ENCODE results near the gene RAB20. TPM values are rescaled to one million over a fixed set of nuclear protein-coding genes. Genes with fewer than 3 reads are reported as not detected.

The RAB20 gene
- total and polyA plus RNA-seq, 2 of the 8 experiments (the other 6 are each of a cell fraction or from before 2014, with no cell fraction given), result 14.8 to 27.9 TPM

- no peak for TF ChIP-seq CTCF (IDR thresholded peaks at IDR 0.05; ENCODE audit: control extremely low read depth in 1 of 3, insufficient read depth in 1 of 3, low read depth in 1 of 3, low read length in 3 of 3)
- no peak for TF ChIP-seq NRF1 (IDR thresholded peaks at IDR 0.05; ENCODE audit: low read depth, low read length)
Measured at GRCh38 chr13:110559986-110560385, 1.5 kb downstream of the RAB20 start (continued).
